ENCODE results near the gene SIN3A. TPM values are rescaled to one million over a fixed set of nuclear protein-coding genes. Genes with fewer than 3 reads are reported as not detected.

The SIN3A gene
- total and polyA plus RNA-seq, 2 experiments from 2014 or later = 19.2 to 41.1 TPM

- H3K4me1 ChIP-seq (ENCODE audit: low read depth) = no peaks in the 10 kb centered on the region
- DNase-seq (ENCODE audit: low read depth in 1 of 2, low spot score in 1 of 2) = no peak
- H3K9me3 ChIP-seq (ENCODE audit: low read depth) = no peaks in the 10 kb centered on the region
- peaks cover 34% of the 10 kb centered on the region for H3K36me3 ChIP-seq
- no peak overlapping the region for H3K27ac ChIP-seq
- TF ChIP-seq CTCF (IDR thresholded peaks at IDR 0.05; ENCODE audit: low read depth, low read length) = no peak
- H3K4me3 ChIP-seq = no peak overlapping the region
- no peaks in the 10 kb centered on the region for H3K27me3 ChIP-seq
Measured at GRCh38 chr15:75416584-75416983, 34.9 kb downstream of the SIN3A start.

- H3K4me3 ChIP-seq = no peak overlapping the region
- DNase-seq (ENCODE audit: low read depth in 1 of 2, low spot score in 1 of 2) = no peak
- H3K4me1 ChIP-seq (ENCODE audit: low read depth) = no peaks in the 10 kb centered on the region
- no peak for TF ChIP-seq CTCF (IDR thresholded peaks at IDR 0.05; ENCODE audit: low read depth, low read length)
- H3K27me3 ChIP-seq = no peaks in the 10 kb centered on the region
- no peak overlapping the region for H3K27ac ChIP-seq
- H3K9me3 ChIP-seq (ENCODE audit: low read depth) = no peaks in the 10 kb centered on the region
- H3K36me3 ChIP-seq = peaks cover 67% of the 10 kb centered on the region
Measured at GRCh38 chr15:75410196-75410595, 41.3 kb downstream of the SIN3A start.

- Histone ChIP-seq H3K27me3 (no peaks in the 10 kb centered on the region), H3K4me1 (ENCODE audit: low read depth) (no peaks in the 10 kb centered on the region), H3K9me3 (ENCODE audit: low read depth) (no peaks in the 10 kb centered on the region), H3K36me3 (peaks cover 79% of the 10 kb centered on the region), H3K27ac (no peak overlapping the region), H3K4me3 (no peak overlapping the region)
- TF ChIP-seq CTCF (IDR thresholded peaks at IDR 0.05; ENCODE audit: low read depth, low read length) = no peak
- no peak for DNase-seq (ENCODE audit: low read depth in 1 of 2, low spot score in 1 of 2)
Measured at GRCh38 chr15:75407083-75407482, 44.4 kb downstream of the SIN3A start.

- Histone ChIP-seq H3K4me1 (ENCODE audit: low read depth) (no peaks in the 10 kb centered on the region), H3K27me3 (no peaks in the 10 kb centered on the region), H3K27ac (no peak overlapping the region), H3K9me3 (ENCODE audit: low read depth) (no peaks in the 10 kb centered on the region), H3K4me3 (no peak overlapping the region), H3K36me3 (peaks cover 79% of the 10 kb centered on the region)
- TF ChIP-seq CTCF (IDR thresholded peaks at IDR 0.05; ENCODE audit: low read depth, low read length) = no peak
- DNase-seq (ENCODE audit: low read depth in 1 of 2, low spot score in 1 of 2) = no peak
Measured at GRCh38 chr15:75403892-75404291, 47.6 kb downstream of the SIN3A start.

- TF ChIP-seq CTCF (IDR thresholded peaks at IDR 0.05; ENCODE audit: low read depth, low read length) = no peak
- peaks cover 80% of the 10 kb centered on the region for H3K36me3 ChIP-seq
- no peak overlapping the region for H3K4me3 ChIP-seq
- H3K27me3 ChIP-seq = no peaks in the 10 kb centered on the region
- no peak for DNase-seq (ENCODE audit: low read depth in 1 of 2, low spot score in 1 of 2)
- no peaks in the 10 kb centered on the region for H3K9me3 ChIP-seq (ENCODE audit: low read depth)
- no peaks in the 10 kb centered on the region for H3K4me1 ChIP-seq (ENCODE audit: low read depth)
- no peak overlapping the region for H3K27ac ChIP-seq
Measured at GRCh38 chr15:75397494-75397893, 54.0 kb downstream of the SIN3A start.
